Measurements from ENCODE around the gene ACTR6. TPM values are rescaled to one million over a fixed set of nuclear protein-coding genes. Genes with fewer than 3 reads are reported as not detected.

Gene ACTR6
- total and polyA plus RNA-seq, 2 of the 4 experiments (the other 2 are of a cell fraction), result 9.7 to 10.2 TPM

DNA sequence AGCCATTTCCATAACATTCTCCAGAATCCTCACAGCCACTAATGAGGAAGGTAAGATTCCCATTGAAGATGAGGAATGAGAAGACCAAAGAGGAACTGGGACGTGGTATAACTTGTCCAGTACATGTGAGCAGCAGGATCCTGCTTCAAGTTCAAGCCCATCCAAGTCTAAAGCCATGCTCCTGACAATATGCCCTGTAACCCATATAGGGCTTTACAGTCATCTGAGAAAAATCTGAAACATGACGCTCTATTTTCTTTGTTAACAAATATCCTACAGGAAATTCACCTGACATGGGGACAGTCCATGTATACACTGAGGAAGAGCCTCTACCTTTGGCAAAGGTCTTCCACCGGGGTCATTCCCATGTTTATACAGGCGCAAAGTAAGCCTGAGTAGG, 3.1 kb upstream of the ACTR6 start:
- Histone ChIP-seq H2AK9ac (replicated peaks; ENCODE audit: low read depth, low read length, poor library complexity) (no peak overlapping the region), H2BK120ac (ENCODE audit: low read depth, low read length) (no peak overlapping the region), H3K4me2 (ENCODE audit: low read depth, low read length) (no peak overlapping the region), H3K23ac (ENCODE audit: low read depth, low read length) (no peak overlapping the region), H3K9me3 (ENCODE audit: control insufficient read depth, insufficient read depth, low read length) (no peaks in the 10 kb centered on the region), H2BK5ac (ENCODE audit: low read depth, low read length, poor library complexity, severe bottlenecking) (no peak overlapping the region), H3K27me3 (ENCODE audit: control insufficient read depth, insufficient read depth, low read length) (no peaks in the 10 kb centered on the region), H3K27ac (ENCODE audit: insufficient read depth, low read length) (no peak overlapping the region), H2BK15ac (ENCODE audit: low read depth, low read length) (no peak overlapping the region), H3K18ac (ENCODE audit: low read depth, low read length) (no peak overlapping the region), H3K4me3 (ENCODE audit: insufficient read depth, low read depth, low read length) (no peak overlapping the region), H4K8ac (ENCODE audit: low read depth in 2 of 2, low read length in 2 of 2) (no peak overlapping the region), H4K20me1 (ENCODE audit: insufficient read depth, low read length) (no peaks in the 10 kb centered on the region), H3K4ac (ENCODE audit: low read depth, low read length) (no peak overlapping the region), H3K9ac (ENCODE audit: low read depth, low read length) (no peak overlapping the region), H4K91ac (ENCODE audit: insufficient read depth, low read depth, low read length) (no peak overlapping the region), H3K4me1 (ENCODE audit: control insufficient read depth, insufficient read depth, low read length) (peaks cover 2% of the 10 kb centered on the region; the same call in 1 of the 2 replicates), H3K14ac (replicated peaks; ENCODE audit: low read depth, low read length) (no peak overlapping the region), H3K56ac (ENCODE audit: extremely low read depth, insufficient read depth, low read length) (no peak overlapping the region), H2AFZ (replicated peaks; ENCODE audit: low read length, poor library complexity) (no peak overlapping the region), H3K9me1 (ENCODE audit: insufficient read depth, low read length) (no peaks in the 10 kb centered on the region; the same call in 1 of the 2 replicates), H3K79me1 (ENCODE audit: low read depth in 1 of 2, low read length in 2 of 2) (peaks cover 0 to 9% of the 10 kb centered on the region in 2 experiments; a peak in 2 of 4 replicates), H2AK5ac (ENCODE audit: low read depth, low read length) (no peak overlapping the region), H3K36me3 (ENCODE audit: control insufficient read depth, insufficient read depth, low read length) (no peaks in the 10 kb centered on the region), H2BK20ac (ENCODE audit: low read depth, low read length) (no peak overlapping the region), H4K5ac (ENCODE audit: low read depth, low read length) (no peak overlapping the region)
- POLR2A ChIA-PET (ENCODE audit: unreplicated experiment), result no interaction called here
- CTCF ChIA-PET, result no interaction called here
- 80% methylated on average over 1 of the region's 4 CpGs; no CpG with 5 or more reads in 1 of the 2 experiments for WGBS, 2 experiments (ENCODE audit: extremely low coverage in 2 of 2, insufficient read length in 1 of 2)
- DNase-seq, result no peak
- dilution Hi-C loops (cut with HindIII; ENCODE audit: low sequenced_read_pairs, unreplicated experiment), result no loop called here
- in situ Hi-C loops (cut with MboI; ENCODE audit: low sequenced_read_pairs), result no loop called here
- intact Hi-C loops (cut with micrococcal nuclease), result no loop called here
- BruUV-seq (replicated peaks), result no TSS peak
- ATAC-seq (ENCODE audit: low read depth), result no peak
- TF ChIP-seq MAZ (IDR thresholded peaks at IDR 0.05; ENCODE audit: borderline replicate concordance, low read depth, low read length) (no peak), POLR2A (IDR thresholded peaks at IDR 0.05; ENCODE audit: low read depth, low read length) (no peak), NFE2L2 (IDR thresholded peaks at IDR 0.05; ENCODE audit: low read depth, low read length) (no peak), RAD21 (IDR thresholded peaks at IDR 0.05; ENCODE audit: low read length) (no peak), SMC3 (IDR thresholded peaks at IDR 0.05; ENCODE audit: low read depth, low read length) (no peak), CHD1 (IDR thresholded peaks at IDR 0.05; ENCODE audit: low read depth, low read length) (no peak), CEBPB (IDR thresholded peaks at IDR 0.05; ENCODE audit: low read depth, low read length) (no peak), FOS (IDR thresholded peaks at IDR 0.05; ENCODE audit: low read depth, low read length) (no peak), RFX5 (IDR thresholded peaks at IDR 0.05; ENCODE audit: low read depth, low read length) (no peak)
- TF ChIP-seq, protein P1, sequence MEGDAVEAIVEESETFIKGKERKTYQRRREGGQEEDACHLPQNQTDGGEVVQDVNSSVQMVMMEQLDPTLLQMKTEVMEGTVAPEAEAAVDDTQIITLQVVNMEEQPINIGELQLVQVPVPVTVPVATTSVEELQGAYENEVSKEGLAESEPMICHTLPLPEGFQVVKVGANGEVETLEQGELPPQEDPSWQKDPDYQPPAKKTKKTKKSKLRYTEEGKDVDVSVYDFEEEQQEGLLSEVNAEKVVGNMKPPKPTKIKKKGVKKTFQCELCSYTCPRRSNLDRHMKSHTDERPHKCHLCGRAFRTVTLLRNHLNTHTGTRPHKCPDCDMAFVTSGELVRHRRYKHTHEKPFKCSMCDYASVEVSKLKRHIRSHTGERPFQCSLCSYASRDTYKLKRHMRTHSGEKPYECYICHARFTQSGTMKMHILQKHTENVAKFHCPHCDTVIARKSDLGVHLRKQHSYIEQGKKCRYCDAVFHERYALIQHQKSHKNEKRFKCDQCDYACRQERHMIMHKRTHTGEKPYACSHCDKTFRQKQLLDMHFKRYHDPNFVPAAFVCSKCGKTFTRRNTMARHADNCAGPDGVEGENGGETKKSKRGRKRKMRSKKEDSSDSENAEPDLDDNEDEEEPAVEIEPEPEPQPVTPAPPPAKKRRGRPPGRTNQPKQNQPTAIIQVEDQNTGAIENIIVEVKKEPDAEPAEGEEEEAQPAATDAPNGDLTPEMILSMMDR (conservative IDR thresholded peaks at IDR 0.05; ENCODE audit: low read depth, low read length), result no peak

All from IMR-90 (cell line).